GM12878 (cell line): Measurements from ENCODE around the gene VWA7.

ENCODE experiments used
- CHD4 ChIP-seq: fragments of 200-600 bp; sonication (generic); IDR thresholded peaks from 2 replicates; pipeline ENCODE4 v1.6.1; 2016; ENCODE audit warnings: mild to moderate bottlenecking
- CREB1 ChIP-seq: IDR thresholded peaks from 2 replicates; pipeline ENCODE4 v1.6.1; 2012; ENCODE audit warnings: low read depth, mild to moderate bottlenecking, inconsistent platforms
- MEF2A ChIP-seq: IDR thresholded peaks from 2 replicates; pipeline ENCODE4 v1.6.1; 2011; ENCODE audit warnings: low read depth, mild to moderate bottlenecking, low read length, moderate library complexity; ENCODE audit not compliant: insufficient read depth
- POLR2A ChIP-seq: IDR thresholded peaks from 2 replicates; pipeline ENCODE4 v1.6.1; 2011; ENCODE audit warnings: low read depth, mild to moderate bottlenecking, low read length
- SUZ12 ChIP-seq: fragments of 200-600 bp; sonication (generic); IDR thresholded peaks from one replicate; pipeline ENCODE4 v1.6.1; 2018; ENCODE audit warnings: antibody characterized with exemption, mild to moderate bottlenecking; ENCODE audit not compliant: unreplicated experiment
- ZNF274 ChIP-seq: IDR thresholded peaks from one replicate; pipeline ENCODE4 v1.8.0; 2011; ENCODE audit not compliant: insufficient read length, insufficient read depth
- TF ChIP-seq, protein P1 (sequence below): fragments of 450-650 bp; IDR thresholded peaks from 2 replicates; pipeline ENCODE4 v1.6.1; 2017; ENCODE audit warnings: mild to moderate bottlenecking
- TF ChIP-seq, protein P2 (sequence below), 3 experiments: IDR thresholded peaks in 2 of 3; conservative IDR thresholded peaks in 1 of 3; 2 replicates each; pipeline ENCODE4 v1.5.1; 2011; ENCODE audit warnings: low read depth in 3 of 3, low read length in 3 of 3, mild to moderate bottlenecking in 3 of 3, control low read depth in 2 of 3, moderate library complexity in 2 of 3, inconsistent platforms in 1 of 3, mixed read lengths in 1 of 3; ENCODE audit not compliant: control insufficient read depth in 2 of 3, insufficient read depth in 1 of 3; ENCODE audit errors: extremely low read depth in 1 of 3
- TF ChIP-seq, protein P3 (sequence below): fragments of 450-650 bp; IDR thresholded peaks from 2 replicates; pipeline ENCODE4 v1.6.1; 2018; ENCODE audit warnings: borderline replicate concordance, mild to moderate bottlenecking; ENCODE audit not compliant: partially characterized antibody
- TF ChIP-seq, protein P4 (sequence below): IDR thresholded peaks from 2 replicates; pipeline ENCODE4 v1.6.1; 2012; ENCODE audit warnings: low read depth, low read length, improper control_type of control experiment

DNA sequence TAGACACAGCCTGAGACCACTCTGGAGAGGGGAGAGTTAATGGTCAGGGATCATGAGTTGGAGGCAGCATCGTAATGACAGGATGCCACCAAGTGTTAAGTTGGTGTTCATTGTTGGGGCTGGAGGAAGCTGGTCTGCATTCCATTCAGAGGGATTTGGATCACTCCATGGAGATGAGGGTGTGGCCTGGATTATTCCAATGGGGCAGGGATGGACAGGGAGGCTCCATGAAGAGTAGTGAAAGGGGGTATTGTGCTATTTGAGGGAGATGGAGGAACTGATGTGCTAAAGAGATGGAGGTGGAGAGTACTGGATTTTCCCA, 13.5 kb downstream of the VWA7 start:
- TF ChIP-seq, protein P1, sequence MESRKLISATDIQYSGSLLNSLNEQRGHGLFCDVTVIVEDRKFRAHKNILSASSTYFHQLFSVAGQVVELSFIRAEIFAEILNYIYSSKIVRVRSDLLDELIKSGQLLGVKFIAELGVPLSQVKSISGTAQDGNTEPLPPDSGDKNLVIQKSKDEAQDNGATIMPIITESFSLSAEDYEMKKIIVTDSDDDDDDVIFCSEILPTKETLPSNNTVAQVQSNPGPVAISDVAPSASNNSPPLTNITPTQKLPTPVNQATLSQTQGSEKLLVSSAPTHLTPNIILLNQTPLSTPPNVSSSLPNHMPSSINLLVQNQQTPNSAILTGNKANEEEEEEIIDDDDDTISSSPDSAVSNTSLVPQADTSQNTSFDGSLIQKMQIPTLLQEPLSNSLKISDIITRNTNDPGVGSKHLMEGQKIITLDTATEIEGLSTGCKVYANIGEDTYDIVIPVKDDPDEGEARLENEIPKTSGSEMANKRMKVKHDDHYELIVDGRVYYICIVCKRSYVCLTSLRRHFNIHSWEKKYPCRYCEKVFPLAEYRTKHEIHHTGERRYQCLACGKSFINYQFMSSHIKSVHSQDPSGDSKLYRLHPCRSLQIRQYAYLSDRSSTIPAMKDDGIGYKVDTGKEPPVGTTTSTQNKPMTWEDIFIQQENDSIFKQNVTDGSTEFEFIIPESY = no peak
- TF ChIP-seq, protein P2, sequence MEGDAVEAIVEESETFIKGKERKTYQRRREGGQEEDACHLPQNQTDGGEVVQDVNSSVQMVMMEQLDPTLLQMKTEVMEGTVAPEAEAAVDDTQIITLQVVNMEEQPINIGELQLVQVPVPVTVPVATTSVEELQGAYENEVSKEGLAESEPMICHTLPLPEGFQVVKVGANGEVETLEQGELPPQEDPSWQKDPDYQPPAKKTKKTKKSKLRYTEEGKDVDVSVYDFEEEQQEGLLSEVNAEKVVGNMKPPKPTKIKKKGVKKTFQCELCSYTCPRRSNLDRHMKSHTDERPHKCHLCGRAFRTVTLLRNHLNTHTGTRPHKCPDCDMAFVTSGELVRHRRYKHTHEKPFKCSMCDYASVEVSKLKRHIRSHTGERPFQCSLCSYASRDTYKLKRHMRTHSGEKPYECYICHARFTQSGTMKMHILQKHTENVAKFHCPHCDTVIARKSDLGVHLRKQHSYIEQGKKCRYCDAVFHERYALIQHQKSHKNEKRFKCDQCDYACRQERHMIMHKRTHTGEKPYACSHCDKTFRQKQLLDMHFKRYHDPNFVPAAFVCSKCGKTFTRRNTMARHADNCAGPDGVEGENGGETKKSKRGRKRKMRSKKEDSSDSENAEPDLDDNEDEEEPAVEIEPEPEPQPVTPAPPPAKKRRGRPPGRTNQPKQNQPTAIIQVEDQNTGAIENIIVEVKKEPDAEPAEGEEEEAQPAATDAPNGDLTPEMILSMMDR (IDR thresholded peaks at IDR 0.05 in 2 of 3, conservative IDR thresholded peaks at IDR 0.05 in 1 of 3; ENCODE audit: control insufficient read depth in 2 of 3, extremely low read depth in 1 of 3, insufficient read depth in 1 of 3, low read depth in 3 of 3, low read length in 3 of 3) = no peak
- TF ChIP-seq CREB1 (no peak), SUZ12 (no peak), POLR2A (no peak), MEF2A (no peak), CHD4 (no peak), ZNF274 (no peak)
- TF ChIP-seq, protein P3, sequence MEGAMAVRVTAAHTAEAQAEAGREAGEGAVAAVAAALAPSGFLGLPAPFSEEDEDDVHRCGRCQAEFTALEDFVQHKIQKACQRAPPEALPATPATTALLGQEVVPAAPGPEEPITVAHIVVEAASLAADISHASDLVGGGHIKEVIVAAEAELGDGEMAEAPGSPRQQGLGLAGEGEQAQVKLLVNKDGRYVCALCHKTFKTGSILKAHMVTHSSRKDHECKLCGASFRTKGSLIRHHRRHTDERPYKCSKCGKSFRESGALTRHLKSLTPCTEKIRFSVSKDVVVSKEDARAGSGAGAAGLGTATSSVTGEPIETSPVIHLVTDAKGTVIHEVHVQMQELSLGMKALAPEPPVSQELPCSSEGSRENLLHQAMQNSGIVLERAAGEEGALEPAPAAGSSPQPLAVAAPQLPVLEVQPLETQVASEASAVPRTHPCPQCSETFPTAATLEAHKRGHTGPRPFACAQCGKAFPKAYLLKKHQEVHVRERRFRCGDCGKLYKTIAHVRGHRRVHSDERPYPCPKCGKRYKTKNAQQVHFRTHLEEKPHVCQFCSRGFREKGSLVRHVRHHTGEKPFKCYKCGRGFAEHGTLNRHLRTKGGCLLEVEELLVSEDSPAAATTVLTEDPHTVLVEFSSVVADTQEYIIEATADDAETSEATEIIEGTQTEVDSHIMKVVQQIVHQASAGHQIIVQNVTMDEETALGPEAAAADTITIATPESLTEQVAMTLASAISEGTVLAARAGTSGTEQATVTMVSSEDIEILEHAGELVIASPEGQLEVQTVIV = peak; percentile 2
- TF ChIP-seq, protein P4, sequence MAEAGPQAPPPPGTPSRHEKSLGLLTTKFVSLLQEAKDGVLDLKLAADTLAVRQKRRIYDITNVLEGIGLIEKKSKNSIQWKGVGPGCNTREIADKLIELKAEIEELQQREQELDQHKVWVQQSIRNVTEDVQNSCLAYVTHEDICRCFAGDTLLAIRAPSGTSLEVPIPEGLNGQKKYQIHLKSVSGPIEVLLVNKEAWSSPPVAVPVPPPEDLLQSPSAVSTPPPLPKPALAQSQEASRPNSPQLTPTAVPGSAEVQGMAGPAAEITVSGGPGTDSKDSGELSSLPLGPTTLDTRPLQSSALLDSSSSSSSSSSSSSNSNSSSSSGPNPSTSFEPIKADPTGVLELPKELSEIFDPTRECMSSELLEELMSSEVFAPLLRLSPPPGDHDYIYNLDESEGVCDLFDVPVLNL = no peak
